Right forelimb (tissue), 1 donor: ENCODE results near the gene SHROOM3.

Experiments used
- DNase-seq: peaks from one replicate; pipeline ENCODE4 v3.0.0-alpha.2; 2018

The SHROOM3 gene

GRCh38 chr4:76792418-76792817, 357.4 kb downstream of the SHROOM3 start:
- no peak for DNase-seq

- DNase-seq = no peak
These were observed 360.2 kb downstream of the SHROOM3 start for GRCh38 chr4:76795243-76795642.

- no peak for DNase-seq
These were observed 364.1 kb downstream of the SHROOM3 start for GRCh38 chr4:76799140-76799539.

- no peak for DNase-seq
These were observed 364.7 kb downstream of the SHROOM3 start for GRCh38 chr4:76799718-76800117.

- DNase-seq = no peak
These were observed 365.9 kb downstream of the SHROOM3 start for GRCh38 chr4:76800902-76801301.

GRCh38 chr4:76801621-76802235, 366.7 kb downstream of the SHROOM3 start:
- peak; percentile 69 for DNase-seq

GRCh38 chr4:76802236-76803021, 367.4 kb downstream of the SHROOM3 start:
- DNase-seq = no peak

GRCh38 chr4:76803522-76803921, 368.5 kb downstream of the SHROOM3 start:
- no peak for DNase-seq

- no peak for DNase-seq
These were observed 369.1 kb downstream of the SHROOM3 start for GRCh38 chr4:76804096-76804495.

- no peak for DNase-seq
These were observed 371.3 kb downstream of the SHROOM3 start for GRCh38 chr4:76806346-76806745.

- DNase-seq = no peak
These were observed 371.7 kb downstream of the SHROOM3 start for GRCh38 chr4:76806757-76807156.

GRCh38 chr4:76809594-76810305, 374.7 kb downstream of the SHROOM3 start:
- no peak for DNase-seq

GRCh38 chr4:76811604-76812412, 376.8 kb downstream of the SHROOM3 start:
- peak; percentile 83 for DNase-seq

- no peak for DNase-seq
These were observed 378.0 kb downstream of the SHROOM3 start for GRCh38 chr4:76813070-76813469.

- DNase-seq = no peak
These were observed 386.6 kb downstream of the SHROOM3 start for GRCh38 chr4:76821641-76822040.

GRCh38 chr4:76822303-76822702, 387.3 kb downstream of the SHROOM3 start:
- DNase-seq = no peak

GRCh38 chr4:76823495-76823894, 388.5 kb downstream of the SHROOM3 start:
- no peak for DNase-seq

GRCh38 chr4:76830612-76830963, 395.6 kb downstream of the SHROOM3 start:
- DNase-seq = no peak

- DNase-seq = peak; percentile 51
These were observed 396.1 kb downstream of the SHROOM3 start for GRCh38 chr4:76830964-76831703.

- DNase-seq = no peak
These were observed 396.8 kb downstream of the SHROOM3 start for GRCh38 chr4:76831711-76832373.
